Keratinocyte (primary cell): ENCODE measurements around the gene PPIA.

ENCODE experiments used
- CTCF ChIP-seq, 3 experiments: IDR thresholded peaks in 1 of 3; conservative IDR thresholded peaks in 1 of 3; optimal IDR thresholded peaks in 1 of 3; 2 replicates in 2 of 3; 3 replicates in 1 of 3; pipeline versions ENCODE3 to v1.5.1; 2011; ENCODE audit warnings: low read length in 3 of 3, mild to moderate bottlenecking in 3 of 3, moderate library complexity in 2 of 3, control low read depth in 1 of 3, inconsistent platforms in 1 of 3; ENCODE audit not compliant: insufficient read depth in 2 of 3; ENCODE audit errors: extremely low read depth in 1 of 3
- EZH2 ChIP-seq: IDR thresholded peaks from one replicate; pipeline ENCODE4 v1.6.1; 2012; ENCODE audit warnings: inconsistent platforms, mild to moderate bottlenecking, low read length, moderate library complexity

GRCh38 chr7:44798649-44799305, 2.3 kb downstream of the PPIA start:
- no peak for TF ChIP-seq EZH2
- no peak for TF ChIP-seq CTCF (optimal IDR thresholded peaks at IDR 0.05 in 1 of 3, IDR thresholded peaks at IDR 0.05 in 1 of 3, conservative IDR thresholded peaks at IDR 0.05 in 1 of 3; ENCODE audit: extremely low read depth in 1 of 3, insufficient read depth in 2 of 3, low read length in 3 of 3)
